WTC11 (cell line): ENCODE data around the gene DHRSX. TPM values are rescaled to one million over a fixed set of nuclear protein-coding genes. Genes with fewer than 3 reads are reported as not detected.

ENCODE experiments used
- ATAC-seq: fragments of 200-7000 bp; cut with Tn5 transposase; 2 replicates; pipeline ENCODE4 v1.10.0; 2021; ENCODE audit warnings: mild to moderate bottlenecking, moderate library complexity
- CTCF ChIA-PET: fragments of 300-600 bp; sonication (Branson Sonifier 250); formaldehyde crosslinking; loops from one replicate; lab custom pipeline; 2021; ENCODE audit warnings: antibody characterized with exemption; lab: Charles Lee
- POLR2A ChIA-PET: fragments of 350-600 bp; sonication (Branson Sonifier 250); formaldehyde crosslinking; loops from one replicate; lab custom pipeline; 2021; ENCODE audit warnings: antibody characterized with exemption; lab: Charles Lee
- DNase-seq: peaks from one replicate; pipeline ENCODE4 v3.0.0; 2021; ENCODE audit warnings: low spot score
- H3K27ac Mint-ChIP-seq: 2 replicates; pipeline ENCODE4 v1.8.0; 2021; ENCODE audit warnings: mixed read lengths
- H3K27me3 Mint-ChIP-seq: 2 replicates; pipeline ENCODE4 v1.8.0; 2021; ENCODE audit warnings: low read depth, mild to moderate bottlenecking, moderate library complexity, mixed read lengths
- H3K36me3 Mint-ChIP-seq: 2 replicates; pipeline ENCODE4 v1.8.0; 2021; ENCODE audit warnings: mixed read lengths
- H3K4me1 Mint-ChIP-seq: 2 replicates; pipeline ENCODE4 v1.8.0; 2022; ENCODE audit warnings: mixed read lengths
- H3K4me3 Mint-ChIP-seq: 2 replicates; pipeline ENCODE4 v1.8.0; 2021; ENCODE audit warnings: mild to moderate bottlenecking, moderate library complexity, mixed read lengths
- H3K9me3 Mint-ChIP-seq: 2 replicates; pipeline ENCODE4 v1.8.0; 2021; ENCODE audit warnings: mixed read lengths
- CTCF ChIP-seq: fragments of 200-600 bp; IDR thresholded peaks from 2 replicates; pipeline ENCODE4 v1.8.0; 2022; ENCODE audit warnings: antibody characterized with exemption
- E2F1 ChIP-seq: sonication (generic); formaldehyde crosslinking; IDR thresholded peaks from 2 replicates; pipeline ENCODE4 v1.8.0; 2022; ENCODE audit warnings: mild to moderate bottlenecking, missing genetic modification reagents
- E2F4 ChIP-seq: sonication (generic); formaldehyde crosslinking; IDR thresholded peaks from 2 replicates; pipeline ENCODE4 v1.8.1; 2022; ENCODE audit warnings: low read depth, mild to moderate bottlenecking, moderate library complexity, missing genetic modification reagents, borderline replicate concordance
- E2F5 ChIP-seq: sonication (generic); formaldehyde crosslinking; IDR thresholded peaks from 2 replicates; pipeline ENCODE4 v1.8.1; 2022; ENCODE audit warnings: mild to moderate bottlenecking, moderate library complexity, missing genetic modification reagents
- ESRRA ChIP-seq: sonication (generic); formaldehyde crosslinking; IDR thresholded peaks from 2 replicates; pipeline ENCODE4 v1.8.1; 2022; ENCODE audit warnings: mild to moderate bottlenecking, missing genetic modification reagents, borderline replicate concordance
- FOXK1 ChIP-seq: sonication (generic); formaldehyde crosslinking; IDR thresholded peaks from 2 replicates; pipeline ENCODE4 v1.8.0; 2022; ENCODE audit warnings: mild to moderate bottlenecking, moderate library complexity, missing genetic modification reagents
- FOXP4 ChIP-seq: sonication (generic); formaldehyde crosslinking; IDR thresholded peaks from 2 replicates; pipeline ENCODE4 v1.8.0; 2022; ENCODE audit warnings: mild to moderate bottlenecking, missing genetic modification reagents
- GABPB1 ChIP-seq: sonication (generic); formaldehyde crosslinking; IDR thresholded peaks from 2 replicates; pipeline ENCODE4 v1.8.1; 2023; ENCODE audit warnings: mild to moderate bottlenecking, missing genetic modification reagents
- MLX ChIP-seq: sonication (generic); formaldehyde crosslinking; IDR thresholded peaks from 2 replicates; pipeline ENCODE4 v1.8.1; 2023; ENCODE audit warnings: mild to moderate bottlenecking, missing genetic modification reagents, moderate library complexity
- NFATC4 ChIP-seq: fragments of 250-450 bp; sonication (Bioruptor Pico); IDR thresholded peaks from 2 replicates; pipeline ENCODE4 v1.9.0; 2021; ENCODE audit warnings: mild to moderate bottlenecking
- NR1H2 ChIP-seq: sonication (generic); formaldehyde crosslinking; IDR thresholded peaks from 2 replicates; pipeline ENCODE4 v1.9.0; 2021; ENCODE audit warnings: mild to moderate bottlenecking, moderate library complexity, missing genetic modification reagents
- NR2C2 ChIP-seq: sonication (generic); formaldehyde crosslinking; IDR thresholded peaks from 2 replicates; pipeline ENCODE4 v1.8.0; 2022; ENCODE audit warnings: mild to moderate bottlenecking, missing genetic modification reagents
- PRRX2 ChIP-seq: fragments of 250-450 bp; sonication (Bioruptor Pico); IDR thresholded peaks from 2 replicates; pipeline ENCODE4 v1.8.0; 2021; ENCODE audit warnings: mild to moderate bottlenecking
- RORB ChIP-seq: fragments of 250-450 bp; sonication (Bioruptor Pico); IDR thresholded peaks from 2 replicates; pipeline ENCODE4 v1.9.0; 2021; ENCODE audit warnings: mild to moderate bottlenecking
- USF2 ChIP-seq: sonication (generic); formaldehyde crosslinking; IDR thresholded peaks from 2 replicates; pipeline ENCODE4 v1.8.1; 2023; ENCODE audit warnings: mild to moderate bottlenecking, missing genetic modification reagents, moderate library complexity
- ZNF121 ChIP-seq: sonication (generic); formaldehyde crosslinking; IDR thresholded peaks from 2 replicates; pipeline ENCODE4 v1.8.0; 2023; ENCODE audit warnings: missing genetic modification reagents
- ZNF138 ChIP-seq: sonication (generic); formaldehyde crosslinking; conservative IDR thresholded peaks from 2 replicates; pipeline ENCODE4 v1.8.1; 2022; ENCODE audit warnings: mild to moderate bottlenecking, moderate library complexity, missing genetic modification reagents
- ZNF416 ChIP-seq: fragments of 250-450 bp; sonication (Bioruptor Pico); IDR thresholded peaks from 2 replicates; pipeline ENCODE4 v1.9.0; 2021; ENCODE audit warnings: mild to moderate bottlenecking, inconsistent platforms
- ZNF512 ChIP-seq: sonication (generic); formaldehyde crosslinking; IDR thresholded peaks from 2 replicates; pipeline ENCODE4 v1.8.1; 2022; ENCODE audit warnings: missing genetic modification reagents, borderline replicate concordance
- total RNA-seq: library from RNA; stranded (reverse); gene quantifications from 3 replicates; pipeline ENCODE4 v1.2.3, GENCODE V29; 2021

Gene DHRSX
- total RNA-seq, 1 experiment from 2014 or later, result 28.2 TPM

GRCh38 chrX:2449135-2449886 is 51.5 kb downstream of the DHRSX start:
- peaks cover 24% of the 10 kb centered on the region for H3K4me1 Mint-ChIP-seq
- H3K27ac Mint-ChIP-seq, result peak overlapping the region; percentile 57; the same call in 1 of the 2 replicates
- ChIA-PET CTCF (no interaction called here), POLR2A (no interaction called here)
- DNase-seq (no peak), ATAC-seq (no peak)
- TF ChIP-seq ESRRA (CRISPR knock-in tag) (no peak), ZNF512 (CRISPR knock-in tag) (no peak), NR2C2 (CRISPR knock-in tag) (no peak), MLX (CRISPR knock-in tag) (no peak), E2F1 (CRISPR knock-in tag) (no peak), FOXP4 (CRISPR knock-in tag) (no peak), NFATC4 (CRISPR knock-in tag) (no peak), ZNF416 (CRISPR knock-in tag) (no peak), USF2 (CRISPR knock-in tag) (no peak), E2F4 (CRISPR knock-in tag) (no peak), FOXK1 (CRISPR knock-in tag) (no peak)
- H3K27me3 Mint-ChIP-seq, result no peaks in the 10 kb centered on the region
- H3K4me3 Mint-ChIP-seq, result no peak overlapping the region
- H3K36me3 Mint-ChIP-seq, result peaks cover 34% of the 10 kb centered on the region
- H3K9me3 Mint-ChIP-seq, result peaks cover 30% of the 10 kb centered on the region

GRCh38 chrX:2447484-2447883 is 53.3 kb downstream of the DHRSX start:
- Mint-ChIP-seq H3K27ac (no peak overlapping the region), H3K9me3 (peaks cover 23% of the 10 kb centered on the region), H3K4me1 (peaks cover 24% of the 10 kb centered on the region), H3K4me3 (no peak overlapping the region), H3K36me3 (peaks cover 27% of the 10 kb centered on the region), H3K27me3 (no peaks in the 10 kb centered on the region)
- POLR2A ChIA-PET, result no interaction called here
- ATAC-seq (no peak), DNase-seq (no peak)
- CTCF ChIA-PET, result no interaction called here
- TF ChIP-seq PRRX2 (CRISPR knock-in tag) (no peak), GABPB1 (CRISPR knock-in tag) (no peak), E2F5 (CRISPR knock-in tag) (no peak), CTCF (no peak), ZNF512 (CRISPR knock-in tag) (no peak), ZNF138 (no peak), ZNF121 (CRISPR knock-in tag) (no peak), RORB (no peak), NR1H2 (no peak)
